Colonic mucosa (tissue), 4 donors: ENCODE data around the gene CERS6. TPM values are rescaled to one million over a fixed set of nuclear protein-coding genes. Genes with fewer than 3 reads are reported as not detected.

ENCODE experiments used
- DNase-seq: peaks from one replicate; pipeline ENCODE4 v3.0.0-alpha.2; 2020
- H3K27ac ChIP-seq: fragments of 200-600 bp; one replicate; pipeline ENCODE4 v1.8.0; 2021
- H3K27me3 ChIP-seq: fragments of 200-600 bp; one replicate; pipeline ENCODE4 v1.8.0; 2021
- H3K36me3 ChIP-seq: fragments of 200-600 bp; one replicate; pipeline ENCODE4 v1.8.0; 2021
- H3K4me1 ChIP-seq: fragments of 200-600 bp; one replicate; pipeline ENCODE4 v1.8.0; 2021; ENCODE audit warnings: mild to moderate bottlenecking
- H3K4me3 ChIP-seq: fragments of 200-600 bp; one replicate; pipeline ENCODE4 v1.8.0; 2021
- H3K9ac ChIP-seq, 2 donors: one replicate each; pipeline ENCODE4 v1.7.0; 2013; ENCODE audit warnings: control low read depth in 2 of 2, low read depth in 2 of 2, low read length in 2 of 2
- H3K9me3 ChIP-seq: fragments of 200-600 bp; one replicate; pipeline ENCODE4 v1.8.0; 2021
- CTCF ChIP-seq: fragments of 200-600 bp; IDR thresholded peaks from one replicate; pipeline ENCODE4 v1.8.0; 2022; ENCODE audit warnings: antibody characterized with exemption, mild to moderate bottlenecking
- intact Hi-C: fragments of 100-400 bp; cut with DNase I; formaldehyde crosslinking; loops from one replicate; pipeline ENCODE4 v1.14.1; 2022
- total RNA-seq, 2 donors: library from RNA; stranded (reverse); fragmentation: NEBNext Ultra II Directional in 1 of 2; extraction: Animal tissue kit (Norgen Biotek cat#: 25700) in 1 of 2; gene quantifications; one replicate each; pipeline ENCODE4 v1.2.1, GENCODE V29; 2021
- donor health status: healthy.
- donor health status: DM: no; HTN: no; CAD: no.
- donor health status: DM: no; HTN: no; CAD: no.

Gene CERS6
- total RNA-seq, 2 donors from 2014 or later = 56.7 to 75.9 TPM

- intact Hi-C loops = loop anchor here (10.0 kb wide), 1 partner anchor 242 kb away; no protein-coding TSS in a partner anchor
- H3K9ac ChIP-seq = no peak overlapping the region
- no peak for TF ChIP-seq CTCF
- no peaks in the 10 kb centered on the region for H3K27me3 ChIP-seq
- no peaks in the 10 kb centered on the region for H3K9me3 ChIP-seq
- no peak overlapping the region for H3K4me3 ChIP-seq
- no peak for DNase-seq
- H3K4me1 ChIP-seq = no peaks in the 10 kb centered on the region
- no peaks in the 10 kb centered on the region for H3K36me3 ChIP-seq
- H3K27ac ChIP-seq = no peak overlapping the region
These were observed 3.3 kb upstream of the CERS6 start for GRCh38 chr2:168452781-168453180.

DNA sequence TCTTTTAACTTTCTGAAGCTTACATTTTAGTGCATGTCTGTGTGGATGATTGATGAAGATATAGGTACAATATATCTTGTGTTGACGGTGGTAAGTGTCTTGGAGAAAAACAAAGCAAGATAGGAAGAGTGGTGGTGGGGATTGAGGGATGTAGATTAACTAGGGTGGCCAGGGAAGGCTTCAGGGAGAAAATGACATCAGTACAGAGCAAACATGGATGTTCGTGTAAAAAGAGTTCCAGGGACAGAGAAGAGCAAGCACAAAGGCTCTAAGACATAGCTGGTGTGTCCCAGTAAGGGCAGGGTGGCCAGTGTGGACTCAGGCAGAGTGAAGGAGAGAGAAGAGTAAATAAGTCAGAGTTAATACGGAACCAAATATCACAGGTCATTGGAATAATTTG lies 2.7 kb upstream of the CERS6 start:
- TF ChIP-seq CTCF = no peak
- intact Hi-C loops = loop anchor here (10.0 kb wide), 1 partner anchor 241 kb away; no protein-coding TSS in a partner anchor
- Histone ChIP-seq H3K36me3 (no peaks in the 10 kb centered on the region), H3K27ac (no peak overlapping the region), H3K4me3 (no peak overlapping the region), H3K9ac (no peak overlapping the region), H3K27me3 (no peaks in the 10 kb centered on the region), H3K9me3 (no peaks in the 10 kb centered on the region), H3K4me1 (no peaks in the 10 kb centered on the region)
- no peak for DNase-seq

GRCh38 chr2:168454737-168455644 lies 1.1 kb upstream of the CERS6 start:
- H3K9me3 ChIP-seq = no peaks in the 10 kb centered on the region
- peak overlapping the region in 1 of 2 donors; percentile 81 for H3K9ac ChIP-seq
- H3K4me1 ChIP-seq = no peaks in the 10 kb centered on the region
- no peak for DNase-seq
- no peak overlapping the region for H3K27ac ChIP-seq
- H3K36me3 ChIP-seq = no peaks in the 10 kb centered on the region
- peak overlapping the region; percentile 87 for H3K4me3 ChIP-seq
- TF ChIP-seq CTCF = no peak
- no peaks in the 10 kb centered on the region for H3K27me3 ChIP-seq
- intact Hi-C loops = loop anchor here (10.0 kb wide), 1 partner anchor 240 kb away; no protein-coding TSS in a partner anchor

- Histone ChIP-seq H3K27me3 (no peaks in the 10 kb centered on the region), H3K4me1 (no peaks in the 10 kb centered on the region), H3K4me3 (peak overlapping the region; percentile 87), H3K36me3 (no peaks in the 10 kb centered on the region), H3K27ac (peak overlapping the region; percentile 90), H3K9ac (peak overlapping the region; percentile 83 to 91), H3K9me3 (no peaks in the 10 kb centered on the region)
- no peak for TF ChIP-seq CTCF
- DNase-seq = peak; percentile 62
- intact Hi-C loops = loop anchor here (10.0 kb wide), 1 partner anchor 238 kb away; no protein-coding TSS in a partner anchor
These were observed 583 bp downstream of the CERS6 start for GRCh38 chr2:168456521-168457189.

GRCh38 chr2:168457190-168457895 lies 1.3 kb downstream of the CERS6 start:
- H3K36me3 ChIP-seq = no peaks in the 10 kb centered on the region
- H3K27me3 ChIP-seq = no peaks in the 10 kb centered on the region
- intact Hi-C loops = loop anchor here (10.0 kb wide), 1 partner anchor 237 kb away; no protein-coding TSS in a partner anchor
- no peaks in the 10 kb centered on the region for H3K4me1 ChIP-seq
- no peak for TF ChIP-seq CTCF
- peak overlapping the region; percentile 87 for H3K4me3 ChIP-seq
- H3K9me3 ChIP-seq = no peaks in the 10 kb centered on the region
- peak overlapping the region; percentile 90 for H3K27ac ChIP-seq
- peak overlapping the region; percentile 83 to 91 for H3K9ac ChIP-seq
- DNase-seq = no peak
